Keratinocyte (primary cell): Measurements from ENCODE around the gene MLLT3. TPM values are rescaled to one million over a fixed set of nuclear protein-coding genes. Genes with fewer than 3 reads are reported as not detected.

Experiments used
- DNase-seq: peaks from one replicate; pipeline ENCODE4 v3.0.0-alpha.2; 2011; ENCODE audit warnings: low read depth, missing footprints, low spot score
- FAIRE-seq: peaks from 2 replicates; lab custom pipeline; 2011; peaks lifted over from hg19 to GRCh38; lab: Jason Lieb, UNC
- H2AFZ ChIP-seq: 2 replicates; pipeline ENCODE4 v1.6.0; 2012; ENCODE audit warnings: low read length, control low read depth, inconsistent platforms; ENCODE audit not compliant: control insufficient read depth
- H3K27ac ChIP-seq: 2 replicates; pipeline ENCODE4 v1.5.1; 2011; ENCODE audit warnings: low read length; ENCODE audit not compliant: control insufficient read depth, insufficient read depth
- H3K27me3 ChIP-seq: 3 replicates; pipeline ENCODE4 v1.6.0; 2011; ENCODE audit warnings: low read length; ENCODE audit not compliant: control insufficient read depth, insufficient read depth; ENCODE audit errors: extremely low read depth
- H3K36me3 ChIP-seq, 2 experiments: 2 replicates in 1 of 2; 3 replicates in 1 of 2; pipeline ENCODE4 v1.5.1; 2011; ENCODE audit warnings: low read length in 2 of 2, mild to moderate bottlenecking in 1 of 2; ENCODE audit not compliant: control insufficient read depth in 2 of 2, insufficient read depth in 2 of 2; ENCODE audit errors: extremely low read depth in 1 of 2
- H3K4me1 ChIP-seq: 3 replicates; pipeline ENCODE4 v1.5.1; 2011; ENCODE audit warnings: low read length; ENCODE audit not compliant: control insufficient read depth, insufficient read depth; ENCODE audit errors: extremely low read depth
- H3K4me2 ChIP-seq: 3 replicates; pipeline ENCODE4 v1.6.0; 2011; ENCODE audit warnings: low read depth, low read length; ENCODE audit not compliant: control insufficient read depth, insufficient read depth; ENCODE audit errors: extremely low read depth
- H3K4me3 ChIP-seq, 3 experiments: fragments of 200-600 bp in 1 of 3; sonication (generic) in 1 of 3; 2 replicates in 2 of 3; 3 replicates in 1 of 3; pipeline ENCODE4 v1.5.1; 2011 to 2016; ENCODE audit warnings: low read length in 3 of 3, mild to moderate bottlenecking in 3 of 3, control low read depth in 2 of 3, inconsistent platforms in 1 of 3, low read depth in 1 of 3, mixed read lengths in 1 of 3, mixed run types in 1 of 3, moderate library complexity in 1 of 3; ENCODE audit not compliant: control insufficient read depth in 2 of 3, insufficient read depth in 2 of 3; ENCODE audit errors: extremely low read depth in 1 of 3
- H3K79me2 ChIP-seq: 2 replicates; pipeline ENCODE4 v1.6.0; 2012; ENCODE audit warnings: low read length; ENCODE audit not compliant: control insufficient read depth, insufficient read depth
- H3K9ac ChIP-seq: 3 replicates; pipeline ENCODE4 v1.6.0; 2011; ENCODE audit warnings: low read length; ENCODE audit not compliant: control insufficient read depth, insufficient read depth; ENCODE audit errors: extremely low read depth
- H3K9me1 ChIP-seq: 3 replicates; pipeline ENCODE4 v1.6.0; 2011; ENCODE audit warnings: low read length; ENCODE audit not compliant: control insufficient read depth, insufficient read depth; ENCODE audit errors: extremely low read depth
- H3K9me3 ChIP-seq: 2 replicates; pipeline ENCODE4 v1.5.1; 2012; ENCODE audit warnings: low read depth, low read length; ENCODE audit not compliant: control insufficient read depth
- H4K20me1 ChIP-seq: 3 replicates; pipeline ENCODE4 v1.6.0; 2011; ENCODE audit warnings: low read length; ENCODE audit not compliant: control insufficient read depth, insufficient read depth; ENCODE audit errors: extremely low read depth
- CTCF ChIP-seq, 3 experiments: IDR thresholded peaks in 1 of 3; conservative IDR thresholded peaks in 1 of 3; optimal IDR thresholded peaks in 1 of 3; 2 replicates in 2 of 3; 3 replicates in 1 of 3; pipeline versions ENCODE3 to v1.5.1; 2011; ENCODE audit warnings: low read length in 3 of 3, mild to moderate bottlenecking in 3 of 3, moderate library complexity in 2 of 3, control low read depth in 1 of 3, inconsistent platforms in 1 of 3; ENCODE audit not compliant: insufficient read depth in 2 of 3; ENCODE audit errors: extremely low read depth in 1 of 3
- EZH2 ChIP-seq: IDR thresholded peaks from one replicate; pipeline ENCODE4 v1.6.1; 2012; ENCODE audit warnings: inconsistent platforms, mild to moderate bottlenecking, low read length, moderate library complexity
- dilution Hi-C: fragments of 300-500 bp; cut with MboI; formaldehyde crosslinking; loops from one replicate; pipeline ENCODE4 v1.7.0; 2020; ENCODE audit warnings: low sequenced_read_pairs; ENCODE audit not compliant: extremely low pct_ligation_motif_present
- polyA plus RNA-seq, 5 experiments: library from polyadenylated mRNA; depleted of rRNA in 3 of 5; stranded (reverse) in 3 of 5; stranded (forward) in 1 of 5; unstranded in 1 of 5; fragments of >200 nt; gene quantifications; 1 replicate in 1 of 5; 2 replicates in 3 of 5; 3 replicates in 1 of 5; pipeline versions ENCODE4 v1.2.1 to v1.2.3, GENCODE V29; 2011 to 2012; ENCODE audit warnings: missing spikeins in 2 of 5, low read depth in 1 of 5, low replicate concordance in 1 of 5

The MLLT3 gene
- polyA plus RNA-seq, 1 donor (not counting 4 experiments of a cell fraction or from before 2014, with no cell fraction given), result 17.0 TPM

DNA sequence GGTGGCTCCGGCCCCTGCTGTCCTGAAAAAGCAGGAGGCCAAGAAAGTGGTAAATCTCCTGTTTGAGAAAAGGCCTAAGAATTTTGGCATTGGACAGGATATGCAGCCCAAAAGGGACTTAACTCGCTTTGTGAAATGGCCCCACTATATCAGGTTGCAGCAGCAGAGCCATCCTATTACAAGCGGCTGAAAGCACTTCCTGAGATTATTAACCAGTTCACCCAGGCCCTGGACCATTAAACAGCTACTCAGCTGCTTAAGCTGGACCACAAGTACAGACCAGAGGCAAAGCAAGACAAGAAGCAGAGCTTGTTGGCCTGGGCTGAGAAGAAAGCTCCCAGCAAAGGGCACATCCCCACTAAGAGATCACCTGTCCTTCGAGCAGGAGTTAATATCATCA, 89.7 kb downstream of the MLLT3 start:
- TF ChIP-seq CTCF (optimal IDR thresholded peaks at IDR 0.05 in 1 of 3, IDR thresholded peaks at IDR 0.05 in 1 of 3, conservative IDR thresholded peaks at IDR 0.05 in 1 of 3; ENCODE audit: extremely low read depth in 1 of 3, insufficient read depth in 2 of 3, low read length in 3 of 3) (no peak), EZH2 (no peak)
- no peak overlapping the region for H3K27ac ChIP-seq

DNA sequence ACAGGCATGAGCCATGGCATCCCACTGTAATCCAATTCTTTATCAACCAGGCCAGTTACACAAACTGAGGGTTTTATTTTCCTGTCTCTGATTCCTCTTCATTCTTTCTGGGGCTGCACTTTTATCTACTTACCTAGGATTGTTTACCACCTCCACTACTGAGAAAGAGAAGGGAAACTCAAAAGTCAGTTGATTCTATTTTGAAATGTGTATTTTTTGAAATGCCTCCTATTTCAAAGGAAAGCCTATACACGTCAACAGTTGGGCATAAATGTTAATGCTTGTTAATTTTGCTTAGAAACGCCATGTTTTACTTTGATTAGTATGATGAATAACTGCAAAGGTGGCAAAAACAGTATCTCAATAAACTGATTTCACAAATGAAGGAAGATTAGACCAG, 92.5 kb downstream of the MLLT3 start:
- no peak overlapping the region for H3K9ac ChIP-seq
- no peak for FAIRE-seq
- DNase-seq, result no peak
- H2AFZ ChIP-seq, result no peak overlapping the region
- H3K9me3 ChIP-seq, result no peaks in the 10 kb centered on the region
- no peaks in the 10 kb centered on the region for H3K9me1 ChIP-seq
- H3K4me1 ChIP-seq, result no peaks in the 10 kb centered on the region
- no peaks in the 10 kb centered on the region for H4K20me1 ChIP-seq
- no peak overlapping the region for H3K27ac ChIP-seq
- H3K27me3 ChIP-seq, result no peaks in the 10 kb centered on the region
- TF ChIP-seq EZH2, result no peak
- TF ChIP-seq CTCF (optimal IDR thresholded peaks at IDR 0.05 in 1 of 3, IDR thresholded peaks at IDR 0.05 in 1 of 3, conservative IDR thresholded peaks at IDR 0.05 in 1 of 3; ENCODE audit: extremely low read depth in 1 of 3, insufficient read depth in 2 of 3, low read length in 3 of 3), result no peak
- dilution Hi-C loops, result no loop called here
- H3K36me3 ChIP-seq, result no peaks in the 10 kb centered on the region
- H3K79me2 ChIP-seq, result no peaks in the 10 kb centered on the region
- H3K4me2 ChIP-seq, result no peak overlapping the region
- no peak overlapping the region for H3K4me3 ChIP-seq

More for the DNA sequence above, 89.7 kb downstream of the MLLT3 start:
- H3K9me1 ChIP-seq, result no peaks in the 10 kb centered on the region
- no peaks in the 10 kb centered on the region for H3K79me2 ChIP-seq
- no peak overlapping the region for H2AFZ ChIP-seq
- no peaks in the 10 kb centered on the region for H4K20me1 ChIP-seq
- no peaks in the 10 kb centered on the region for H3K36me3 ChIP-seq
- no peak overlapping the region for H3K9ac ChIP-seq
- FAIRE-seq (no peak), DNase-seq (no peak)
- no peak overlapping the region for H3K4me2 ChIP-seq
- H3K27me3 ChIP-seq, result no peaks in the 10 kb centered on the region
- dilution Hi-C loops, result no loop called here
- H3K4me1 ChIP-seq, result no peaks in the 10 kb centered on the region
- no peak overlapping the region for H3K4me3 ChIP-seq
- H3K9me3 ChIP-seq, result no peaks in the 10 kb centered on the region
